Osteocyte (in vitro differentiated cells): ENCODE measurements around the gene WNT2B. TPM values are rescaled to one million over a fixed set of nuclear protein-coding genes. Genes with fewer than 3 reads are reported as not detected.
A peak's percentile ranks its signal among the peaks of the same experiment; 100 is the strongest.

Source experiments
- DNase-seq: peaks from one replicate; pipeline ENCODE4 v3.0.0; 2021; ENCODE audit warnings: mixed read lengths; ENCODE audit not compliant: unreplicated experiment; ENCODE audit errors: extremely low spot score
- H3K27ac Mint-ChIP-seq: one replicate; pipeline ENCODE4 v1.8.0; 2021; ENCODE audit warnings: mild to moderate bottlenecking, mixed read lengths; ENCODE audit not compliant: unreplicated experiment
- H3K27me3 Mint-ChIP-seq: one replicate; pipeline ENCODE4 v1.8.0; 2021; ENCODE audit warnings: mixed read lengths; ENCODE audit not compliant: unreplicated experiment
- H3K36me3 Mint-ChIP-seq: one replicate; pipeline ENCODE4 v1.8.0; 2021; ENCODE audit warnings: mixed read lengths; ENCODE audit not compliant: unreplicated experiment
- H3K4me1 Mint-ChIP-seq: one replicate; pipeline ENCODE4 v1.8.0; 2021; ENCODE audit warnings: mixed read lengths; ENCODE audit not compliant: unreplicated experiment
- H3K4me3 Mint-ChIP-seq: one replicate; pipeline ENCODE4 v1.8.0; 2021; ENCODE audit warnings: mild to moderate bottlenecking, moderate library complexity, mixed read lengths; ENCODE audit not compliant: unreplicated experiment
- H3K9me3 Mint-ChIP-seq: one replicate; pipeline ENCODE4 v1.8.0; 2021; ENCODE audit warnings: mixed read lengths; ENCODE audit not compliant: unreplicated experiment
- total RNA-seq: library from RNA; stranded (reverse); gene quantifications from 2 replicates; pipeline ENCODE4 v1.2.1, GENCODE V29; 2021
- TF ChIP-seq, protein P1 (sequence below): fragments of 200-600 bp; sonication (generic); IDR thresholded peaks from 2 replicates; pipeline ENCODE4 v1.5.0; 2021; ENCODE audit warnings: antibody characterized with exemption, mild to moderate bottlenecking, moderate library complexity

The WNT2B gene
- total RNA-seq, 1 donor from 2014 or later, result 2.3 TPM

DNA sequence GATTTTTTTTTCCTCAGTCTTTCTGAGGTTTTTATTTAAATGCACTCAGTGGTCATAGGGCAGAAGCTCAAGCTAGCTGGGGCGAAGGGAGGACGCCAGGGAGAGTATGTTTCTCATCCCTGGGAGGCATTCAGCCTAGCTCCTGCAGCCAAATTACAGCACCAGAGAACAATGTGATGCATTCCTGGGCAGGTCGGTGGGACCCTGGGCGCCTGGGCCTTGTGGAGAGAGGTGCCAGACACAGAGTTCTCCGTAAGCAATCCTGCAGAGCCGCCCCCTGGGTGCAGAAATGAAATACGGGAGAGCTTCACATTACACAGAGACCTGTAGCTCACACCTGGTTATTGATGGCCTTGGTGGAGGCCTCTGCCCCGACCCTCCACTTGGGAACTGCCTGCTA is 15.5 kb downstream of the WNT2B start:
- H3K4me3 Mint-ChIP-seq, result no peak overlapping the region
- no peak for DNase-seq
- peaks cover 61% of the 10 kb centered on the region for H3K4me1 Mint-ChIP-seq
- H3K36me3 Mint-ChIP-seq, result peaks cover 7% of the 10 kb centered on the region
- no peak overlapping the region for H3K27ac Mint-ChIP-seq
- no peaks in the 10 kb centered on the region for H3K27me3 Mint-ChIP-seq
- TF ChIP-seq, protein P1, sequence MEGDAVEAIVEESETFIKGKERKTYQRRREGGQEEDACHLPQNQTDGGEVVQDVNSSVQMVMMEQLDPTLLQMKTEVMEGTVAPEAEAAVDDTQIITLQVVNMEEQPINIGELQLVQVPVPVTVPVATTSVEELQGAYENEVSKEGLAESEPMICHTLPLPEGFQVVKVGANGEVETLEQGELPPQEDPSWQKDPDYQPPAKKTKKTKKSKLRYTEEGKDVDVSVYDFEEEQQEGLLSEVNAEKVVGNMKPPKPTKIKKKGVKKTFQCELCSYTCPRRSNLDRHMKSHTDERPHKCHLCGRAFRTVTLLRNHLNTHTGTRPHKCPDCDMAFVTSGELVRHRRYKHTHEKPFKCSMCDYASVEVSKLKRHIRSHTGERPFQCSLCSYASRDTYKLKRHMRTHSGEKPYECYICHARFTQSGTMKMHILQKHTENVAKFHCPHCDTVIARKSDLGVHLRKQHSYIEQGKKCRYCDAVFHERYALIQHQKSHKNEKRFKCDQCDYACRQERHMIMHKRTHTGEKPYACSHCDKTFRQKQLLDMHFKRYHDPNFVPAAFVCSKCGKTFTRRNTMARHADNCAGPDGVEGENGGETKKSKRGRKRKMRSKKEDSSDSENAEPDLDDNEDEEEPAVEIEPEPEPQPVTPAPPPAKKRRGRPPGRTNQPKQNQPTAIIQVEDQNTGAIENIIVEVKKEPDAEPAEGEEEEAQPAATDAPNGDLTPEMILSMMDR, result no peak
- no peaks in the 10 kb centered on the region for H3K9me3 Mint-ChIP-seq

DNA sequence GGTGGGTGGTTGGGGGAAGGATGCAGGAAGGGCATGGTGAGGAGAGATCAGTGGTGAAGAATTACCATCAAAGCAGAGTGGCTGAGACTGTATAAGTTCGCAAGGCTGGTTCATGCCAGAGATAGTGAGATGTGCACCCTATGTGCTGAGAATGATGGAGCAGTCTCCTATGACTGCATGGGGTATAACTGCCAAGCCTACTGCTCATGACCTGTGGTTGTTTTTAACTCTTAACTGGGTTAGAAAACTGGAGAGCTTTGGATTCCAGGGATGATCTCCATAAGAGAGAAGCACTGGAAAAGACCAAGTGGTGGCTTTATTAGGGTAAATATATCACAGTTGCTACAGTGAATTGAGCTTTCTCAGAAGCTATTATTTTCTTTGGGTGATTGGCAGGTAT is 16.2 kb downstream of the WNT2B start:
- Mint-ChIP-seq H3K4me3 (no peak overlapping the region), H3K27me3 (no peaks in the 10 kb centered on the region), H3K36me3 (peaks cover 7% of the 10 kb centered on the region), H3K27ac (no peak overlapping the region), H3K4me1 (peaks cover 68% of the 10 kb centered on the region), H3K9me3 (no peaks in the 10 kb centered on the region)
- no peak for DNase-seq
- TF ChIP-seq, protein P1, result no peak

DNA sequence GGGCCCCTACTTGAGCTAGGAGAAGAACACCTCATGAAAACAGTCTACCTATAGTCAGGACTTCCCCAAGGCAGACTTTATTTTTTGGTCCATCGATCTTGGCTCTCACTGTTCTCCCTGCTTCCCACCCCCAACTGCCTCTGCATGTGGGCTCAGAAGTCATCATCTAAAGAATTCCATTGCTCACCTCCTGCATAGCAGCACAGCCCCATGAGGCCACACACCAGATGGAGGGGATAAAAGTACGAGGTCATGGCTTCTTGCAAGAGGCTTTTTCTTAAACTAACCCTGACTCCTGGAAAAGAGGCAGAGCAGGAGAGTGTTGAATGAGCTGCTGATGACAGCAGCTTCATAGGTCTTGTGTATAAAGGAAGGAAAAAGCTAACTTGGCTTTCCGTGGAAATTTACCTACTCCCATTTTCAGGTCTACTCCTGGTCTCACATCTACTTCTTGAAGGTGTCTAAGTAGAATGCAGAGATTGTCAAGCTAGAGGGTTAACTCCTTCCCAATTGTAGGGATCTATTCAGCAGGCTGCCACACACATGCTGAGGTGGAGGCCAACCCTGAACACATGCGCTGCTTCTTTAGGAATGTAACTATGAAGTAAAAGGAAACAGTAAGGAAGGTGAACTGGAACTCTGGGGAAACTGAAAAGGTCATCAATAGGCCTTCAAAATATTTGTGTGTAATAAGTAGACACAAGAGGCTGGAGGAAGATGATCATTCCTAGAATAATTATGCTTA is 18.7 kb downstream of the WNT2B start:
- peaks cover 13% of the 10 kb centered on the region for H3K36me3 Mint-ChIP-seq
- DNase-seq, result no peak
- peak overlapping the region; percentile 9 for H3K27ac Mint-ChIP-seq
- H3K9me3 Mint-ChIP-seq, result no peaks in the 10 kb centered on the region
- H3K4me3 Mint-ChIP-seq, result no peak overlapping the region
- H3K27me3 Mint-ChIP-seq, result no peaks in the 10 kb centered on the region
- H3K4me1 Mint-ChIP-seq, result peaks cover 73% of the 10 kb centered on the region
- TF ChIP-seq, protein P1, result no peak

DNA sequence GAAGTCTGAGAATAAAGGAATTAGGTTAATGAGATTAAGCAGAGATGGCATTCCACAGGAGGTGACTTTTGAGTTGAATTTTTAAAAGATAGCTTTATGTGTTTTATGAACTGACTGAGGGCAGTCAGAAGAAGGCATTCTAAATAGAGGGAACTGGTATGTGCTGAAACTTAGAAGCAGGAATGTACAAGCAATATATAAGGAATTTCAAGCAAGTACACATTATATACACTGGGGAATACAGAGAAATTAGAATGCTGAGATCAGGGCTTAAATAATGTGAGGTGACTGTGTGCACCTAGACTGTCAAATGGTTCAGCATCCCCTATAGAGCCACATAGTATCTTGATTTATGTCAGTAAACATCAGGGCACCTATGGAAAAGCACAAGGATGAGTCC is 19.3 kb downstream of the WNT2B start:
- Mint-ChIP-seq H3K9me3 (no peaks in the 10 kb centered on the region), H3K4me1 (peaks cover 73% of the 10 kb centered on the region), H3K27ac (peak overlapping the region; percentile 9), H3K36me3 (peaks cover 13% of the 10 kb centered on the region), H3K27me3 (no peaks in the 10 kb centered on the region), H3K4me3 (no peak overlapping the region)
- TF ChIP-seq, protein P1, result no peak
- no peak for DNase-seq

GRCh38 chr1:112529301-112529700 is 20.5 kb downstream of the WNT2B start:
- TF ChIP-seq, protein P1, result no peak
- Mint-ChIP-seq H3K4me1 (peaks cover 69% of the 10 kb centered on the region), H3K36me3 (peaks cover 13% of the 10 kb centered on the region), H3K27me3 (no peaks in the 10 kb centered on the region), H3K9me3 (no peaks in the 10 kb centered on the region), H3K27ac (no peak overlapping the region), H3K4me3 (no peak overlapping the region)
- DNase-seq, result no peak
